HEK293 (cell line): ENCODE data around the gene SHANK2.

ENCODE experiments used
- CTCF ChIA-PET: fragments of 350-600 bp; formaldehyde crosslinking; extraction: SDS; loops from one replicate; lab custom pipeline; 2021; ENCODE audit warnings: antibody characterized with exemption; lab: Yijun Ruan, JAX
- POLR2A ChIA-PET: fragments of 300-600 bp; formaldehyde crosslinking; extraction: SDS; loops from one replicate; lab custom pipeline; 2020; ENCODE audit warnings: antibody characterized with exemption, inconsistent platforms; lab: Yijun Ruan, JAX
- H3K27ac ChIP-seq: fragments of 200-500 bp; sonication (Bioruptor generic); 2 replicates; pipeline ENCODE4 v1.5.1; 2014; ENCODE audit warnings: low read depth, low read length, control low read depth, inconsistent platforms; ENCODE audit errors: extremely low read depth
- H3K36me3 ChIP-seq, 2 experiments: fragments of 200-500 bp in 1 of 2; sonication (Bioruptor generic) in 1 of 2; 1 replicate in 1 of 2; 2 replicates in 1 of 2; pipeline ENCODE4 v1.5.1; 2014 to 2017; ENCODE audit warnings: inconsistent platforms in 2 of 2, low read length in 2 of 2; ENCODE audit not compliant: control insufficient read depth in 2 of 2, insufficient read depth in 1 of 2
- H3K4me1 ChIP-seq: fragments of 200-500 bp; sonication (Bioruptor generic); 2 replicates; pipeline ENCODE4 v1.5.1; 2014; ENCODE audit warnings: mild to moderate bottlenecking, low read length, inconsistent platforms; ENCODE audit not compliant: control insufficient read depth, insufficient read depth
- H3K4me3 ChIP-seq: 2 replicates; pipeline ENCODE4 v1.5.1; 2011; ENCODE audit warnings: low read depth, mild to moderate bottlenecking, control low read depth, low read length, moderate library complexity
- H3K9me3 ChIP-seq: fragments of 200-500 bp; sonication (Bioruptor generic); 2 replicates; pipeline ENCODE4 v1.5.1; 2014; ENCODE audit warnings: low read depth, low read length, inconsistent platforms; ENCODE audit not compliant: control insufficient read depth, insufficient read depth
- FEZF1 ChIP-seq: fragments of 450-650 bp; formaldehyde crosslinking; IDR thresholded peaks from 2 replicates; pipeline ENCODE4 v1.5.1; 2016; ENCODE audit warnings: missing biosample characterization, missing genetic modification characterization
- HOXD13 ChIP-seq: sonication (generic); formaldehyde crosslinking; IDR thresholded peaks from 2 replicates; pipeline ENCODE4 v1.8.0; 2022; ENCODE audit warnings: missing genetic modification reagents, borderline replicate concordance
- ZBTB26 ChIP-seq: fragments of 450-650 bp; formaldehyde crosslinking; optimal IDR thresholded peaks from 2 replicates; pipeline ENCODE3; 2016; ENCODE audit warnings: missing biosample characterization, mild to moderate bottlenecking, missing genetic modification characterization
- ZNF114 ChIP-seq: fragments of 450-650 bp; formaldehyde crosslinking; IDR thresholded peaks from 2 replicates; pipeline ENCODE4 v1.5.0; 2017; ENCODE audit warnings: missing biosample characterization, missing genetic modification characterization
- ZNF138 ChIP-seq: fragments of 450-650 bp; formaldehyde crosslinking; IDR thresholded peaks from 2 replicates; pipeline ENCODE4 v1.5.1; 2016; ENCODE audit warnings: missing biosample characterization, missing genetic modification characterization, borderline replicate concordance
- ZNF146 ChIP-seq: fragments of 450-650 bp; formaldehyde crosslinking; IDR thresholded peaks from 2 replicates; pipeline ENCODE4 v1.5.1; 2016; ENCODE audit warnings: missing biosample characterization, missing genetic modification characterization
- ZNF155 ChIP-seq: fragments of 450-650 bp; formaldehyde crosslinking; IDR thresholded peaks from 2 replicates; pipeline ENCODE4 v1.5.1; 2016; ENCODE audit warnings: missing biosample characterization, missing genetic modification characterization
- ZNF169 ChIP-seq: fragments of 450-650 bp; formaldehyde crosslinking; IDR thresholded peaks from 2 replicates; pipeline ENCODE4 v1.5.1; 2016; ENCODE audit warnings: missing biosample characterization, missing genetic modification characterization
- ZNF175 ChIP-seq: fragments of 450-650 bp; formaldehyde crosslinking; IDR thresholded peaks from 2 replicates; pipeline ENCODE4 v1.5.1; 2016; ENCODE audit warnings: missing biosample characterization, missing genetic modification characterization
- ZNF324 ChIP-seq: fragments of 450-650 bp; formaldehyde crosslinking; IDR thresholded peaks from 2 replicates; pipeline ENCODE4 v1.5.1; 2016; ENCODE audit warnings: missing biosample characterization, missing genetic modification characterization
- ZNF571 ChIP-seq: fragments of 450-650 bp; formaldehyde crosslinking; IDR thresholded peaks from 2 replicates; pipeline ENCODE4 v1.5.0; 2017; ENCODE audit warnings: missing biosample characterization, missing genetic modification characterization
- ZNF76 ChIP-seq: fragments of 450-650 bp; formaldehyde crosslinking; IDR thresholded peaks from 2 replicates; pipeline ENCODE4; 2016; ENCODE audit warnings: low read depth, missing biosample characterization, missing genetic modification characterization, borderline replicate concordance
- ZNF777 ChIP-seq: fragments of 450-650 bp; formaldehyde crosslinking; IDR thresholded peaks from 2 replicates; pipeline ENCODE4 v1.5.1; 2017; ENCODE audit warnings: missing biosample characterization, missing genetic modification characterization, borderline replicate concordance
- ZSCAN18 ChIP-seq: fragments of 450-650 bp; formaldehyde crosslinking; IDR thresholded peaks from 2 replicates; pipeline ENCODE4 v1.5.1; 2016; ENCODE audit warnings: missing biosample characterization, missing genetic modification characterization
- TF ChIP-seq, protein P1 (sequence below): fragments of 450-650 bp; formaldehyde crosslinking; IDR thresholded peaks from 2 replicates; pipeline ENCODE4 v1.5.1; 2016; ENCODE audit warnings: missing biosample characterization, missing genetic modification characterization
- TF ChIP-seq, protein P2 (sequence below): fragments of 450-650 bp; formaldehyde crosslinking; IDR thresholded peaks from 2 replicates; pipeline ENCODE4 v1.5.1; 2017; ENCODE audit warnings: missing biosample characterization, missing genetic modification characterization

Gene SHANK2

GRCh38 chr11:71236836-71237475 is 15.4 kb downstream of the SHANK2 start:
- H3K27ac ChIP-seq: no peak overlapping the region
- POLR2A ChIA-PET: no interaction called here

DNA sequence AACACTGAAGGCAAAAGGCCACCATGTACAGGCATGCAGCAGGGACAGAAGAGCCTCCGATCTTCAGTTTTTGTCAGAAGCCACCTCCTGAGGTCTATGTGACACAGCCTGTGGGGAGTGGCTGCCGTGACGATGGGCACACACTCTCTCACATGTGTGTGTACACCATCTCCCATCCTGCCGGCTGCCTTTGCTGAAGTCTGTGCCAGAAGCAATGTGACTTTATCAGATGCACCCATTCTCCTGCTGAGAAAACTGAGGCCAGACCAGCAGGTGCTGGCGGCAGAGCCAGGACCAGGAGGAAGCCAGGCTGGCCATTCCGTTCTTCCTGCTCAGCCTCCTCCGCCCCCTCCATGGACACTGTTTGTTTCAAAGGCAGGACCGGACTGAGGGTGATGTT is 16.7 kb downstream of the SHANK2 start:
- no peak for TF ChIP-seq ZNF76 (tag by site-specific recombination)
- no peak for TF ChIP-seq ZNF114 (tag by site-specific recombination)
- TF ChIP-seq, protein P1, sequence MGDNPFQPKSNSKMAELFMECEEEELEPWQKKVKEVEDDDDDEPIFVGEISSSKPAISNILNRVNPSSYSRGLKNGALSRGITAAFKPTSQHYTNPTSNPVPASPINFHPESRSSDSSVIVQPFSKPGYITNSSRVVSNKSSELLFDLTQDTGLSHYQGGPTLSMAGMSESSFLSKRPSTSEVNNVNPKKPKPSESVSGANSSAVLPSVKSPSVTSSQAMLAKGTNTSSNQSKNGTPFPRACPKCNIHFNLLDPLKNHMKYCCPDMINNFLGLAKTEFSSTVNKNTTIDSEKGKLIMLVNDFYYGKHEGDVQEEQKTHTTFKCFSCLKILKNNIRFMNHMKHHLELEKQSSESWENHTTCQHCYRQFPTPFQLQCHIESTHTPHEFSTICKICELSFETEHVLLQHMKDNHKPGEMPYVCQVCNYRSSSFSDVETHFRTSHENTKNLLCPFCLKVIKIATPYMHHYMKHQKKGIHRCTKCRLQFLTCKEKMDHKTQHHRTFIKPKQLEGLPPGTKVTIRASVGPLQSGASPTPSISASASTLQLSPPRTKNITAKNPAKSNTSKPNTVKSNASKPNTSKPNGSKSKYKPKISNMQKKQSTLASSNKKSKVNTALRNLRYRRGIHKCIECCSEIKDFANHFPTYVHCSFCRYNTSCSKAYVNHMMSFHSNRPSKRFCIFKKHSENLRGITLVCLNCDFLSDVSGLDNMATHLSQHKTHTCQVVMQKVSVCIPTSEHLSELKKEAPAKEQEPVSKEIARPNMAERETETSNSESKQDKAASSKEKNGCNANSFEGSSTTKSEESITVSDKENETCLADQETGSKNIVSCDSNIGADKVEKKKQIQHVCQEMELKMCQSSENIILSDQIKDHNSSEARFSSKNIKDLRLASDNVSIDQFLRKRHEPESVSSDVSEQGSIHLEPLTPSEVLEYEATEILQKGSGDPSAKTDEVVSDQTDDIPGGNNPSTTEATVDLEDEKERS (tag by site-specific recombination): no peak
- no peak for TF ChIP-seq ZNF169 (tag by site-specific recombination)
- no peak for TF ChIP-seq ZSCAN18 (tag by site-specific recombination)
- TF ChIP-seq ZBTB26 (tag by site-specific recombination): no peak
- TF ChIP-seq ZNF777 (tag by site-specific recombination): no peak
- no peak for TF ChIP-seq ZNF324 (tag by site-specific recombination)
- no peak for TF ChIP-seq ZNF146 (tag by site-specific recombination)
- no peak for TF ChIP-seq ZNF155 (tag by site-specific recombination)
- no peak for TF ChIP-seq ZNF138
- TF ChIP-seq HOXD13 (CRISPR knock-in tag): no peak
- POLR2A ChIA-PET: no interaction called here

More at GRCh38 chr11:71236836-71237475, 15.4 kb downstream of the SHANK2 start:
- Histone ChIP-seq H3K9me3 (no peaks in the 10 kb centered on the region), H3K36me3 (no peaks in the 10 kb centered on the region), H3K4me1 (peaks cover 10% of the 10 kb centered on the region), H3K4me3 (no peak overlapping the region)
- CTCF ChIA-PET: interaction anchor here (0.6 to 1.7 kb wide), 2 partner anchors 78 to 343 kb away, joined by 3 to 4 read pairs; no protein-coding TSS in a partner anchor
- TF ChIP-seq ZNF571 (tag by site-specific recombination) (no peak), FEZF1 (tag by site-specific recombination) (peak; percentile 29; the same call in 1 of the 2 replicates), ZNF175 (no peak)
- TF ChIP-seq, protein P2, sequence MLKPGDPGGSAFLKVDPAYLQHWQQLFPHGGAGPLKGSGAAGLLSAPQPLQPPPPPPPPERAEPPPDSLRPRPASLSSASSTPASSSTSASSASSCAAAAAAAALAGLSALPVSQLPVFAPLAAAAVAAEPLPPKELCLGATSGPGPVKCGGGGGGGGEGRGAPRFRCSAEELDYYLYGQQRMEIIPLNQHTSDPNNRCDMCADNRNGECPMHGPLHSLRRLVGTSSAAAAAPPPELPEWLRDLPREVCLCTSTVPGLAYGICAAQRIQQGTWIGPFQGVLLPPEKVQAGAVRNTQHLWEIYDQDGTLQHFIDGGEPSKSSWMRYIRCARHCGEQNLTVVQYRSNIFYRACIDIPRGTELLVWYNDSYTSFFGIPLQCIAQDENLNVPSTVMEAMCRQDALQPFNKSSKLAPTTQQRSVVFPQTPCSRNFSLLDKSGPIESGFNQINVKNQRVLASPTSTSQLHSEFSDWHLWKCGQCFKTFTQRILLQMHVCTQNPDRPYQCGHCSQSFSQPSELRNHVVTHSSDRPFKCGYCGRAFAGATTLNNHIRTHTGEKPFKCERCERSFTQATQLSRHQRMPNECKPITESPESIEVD: no peak

More for the DNA sequence above, 16.7 kb downstream of the SHANK2 start:
- no peak overlapping the region for H3K4me3 ChIP-seq
- no peaks in the 10 kb centered on the region for H3K36me3 ChIP-seq
- CTCF ChIA-PET: interaction anchor here (0.6 kb wide), 1 partner anchor 161 kb away, joined by 5 read pairs; no protein-coding TSS in a partner anchor
- H3K9me3 ChIP-seq: no peaks in the 10 kb centered on the region
- peaks cover 8% of the 10 kb centered on the region for H3K4me1 ChIP-seq
- H3K27ac ChIP-seq: no peak overlapping the region
